Memory B cell (primary cell): ENCODE results near the gene KRTAP10-2.
A peak's percentile ranks its signal among the peaks of the same experiment; 100 is the strongest.
"Not testable (repeated sequence)": the region's sequence is repeated elsewhere in the genome, so short reads cannot be mapped to it uniquely, and the experiment has no call there.

Experiments used
- ATAC-seq: fragments of 150-1000 bp; cut with Tn5 transposase; 2 replicates; pipeline ENCODE4 v1.10.0; 2021; ENCODE audit warnings: low read depth, mild to moderate bottlenecking, moderate library complexity
- DNase-seq, 2 donors: peaks; one replicate each; pipeline ENCODE4 v3.0.0; 2022; ENCODE audit warnings: low spot score in 2 of 2
- H3K27ac Mint-ChIP-seq: one replicate; pipeline ENCODE4 v1.8.0; 2022; ENCODE audit warnings: mild to moderate bottlenecking, moderate library complexity, mixed read lengths
- H3K27me3 Mint-ChIP-seq: one replicate; pipeline ENCODE4 v1.8.0; 2022; ENCODE audit warnings: mixed read lengths
- H3K36me3 Mint-ChIP-seq: one replicate; pipeline ENCODE4 v1.8.0; 2022; ENCODE audit warnings: mild to moderate bottlenecking, mixed read lengths
- H3K4me1 Mint-ChIP-seq: one replicate; pipeline ENCODE4 v1.8.0; 2022; ENCODE audit warnings: mixed read lengths
- H3K4me3 Mint-ChIP-seq: one replicate; pipeline ENCODE4 v1.8.0; 2022; ENCODE audit warnings: mild to moderate bottlenecking, moderate library complexity, mixed read lengths
- H3K9me3 Mint-ChIP-seq: one replicate; pipeline ENCODE4 v1.8.0; 2022; ENCODE audit warnings: mixed read lengths

The KRTAP10-2 gene

DNA sequence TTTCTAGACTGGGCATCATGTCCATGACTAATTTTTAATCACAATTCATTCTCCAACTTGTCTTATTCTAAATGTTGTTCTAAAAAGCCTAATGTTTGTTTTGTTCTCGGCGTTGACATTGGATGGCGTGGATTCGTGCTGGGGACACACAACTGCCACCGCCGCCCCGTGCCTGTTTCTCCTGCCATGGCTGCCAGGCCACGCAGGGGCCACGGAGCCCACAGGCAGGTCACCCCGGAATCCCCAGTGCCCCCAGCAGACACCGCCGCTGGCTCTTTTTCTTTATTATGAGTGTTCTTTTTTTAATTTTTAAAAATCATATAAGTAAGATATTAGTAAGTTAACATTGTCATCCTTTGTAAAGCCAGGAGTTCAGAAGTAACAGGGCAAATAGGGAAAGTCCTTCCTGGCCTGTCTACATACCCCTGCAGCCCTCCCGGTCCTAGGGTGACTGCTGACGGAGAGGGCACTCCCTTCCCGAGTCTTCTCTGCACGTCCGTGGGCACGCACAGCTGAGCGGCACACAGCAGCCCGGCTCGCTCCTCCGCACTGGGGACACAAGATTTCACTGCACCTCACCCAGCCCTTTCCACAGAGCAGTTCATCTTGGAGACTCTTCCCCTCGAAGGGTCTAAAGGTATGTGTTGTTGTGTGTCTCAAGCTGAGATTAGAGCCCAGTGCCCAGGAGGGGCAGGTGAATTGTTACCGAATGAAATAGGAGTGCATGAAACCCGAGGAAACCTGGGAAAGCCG is 43.5 kb downstream of the KRTAP10-2 start:
- Mint-ChIP-seq H3K4me1 (peaks cover 10% of the 10 kb centered on the region), H3K4me3 (no peak overlapping the region), H3K27me3 (peaks cover 10% of the 10 kb centered on the region), H3K36me3 (no peaks in the 10 kb centered on the region), H3K9me3 (no peaks in the 10 kb centered on the region), H3K27ac (no peak overlapping the region)
- ATAC-seq, result no peak
- no peak for DNase-seq

DNA sequence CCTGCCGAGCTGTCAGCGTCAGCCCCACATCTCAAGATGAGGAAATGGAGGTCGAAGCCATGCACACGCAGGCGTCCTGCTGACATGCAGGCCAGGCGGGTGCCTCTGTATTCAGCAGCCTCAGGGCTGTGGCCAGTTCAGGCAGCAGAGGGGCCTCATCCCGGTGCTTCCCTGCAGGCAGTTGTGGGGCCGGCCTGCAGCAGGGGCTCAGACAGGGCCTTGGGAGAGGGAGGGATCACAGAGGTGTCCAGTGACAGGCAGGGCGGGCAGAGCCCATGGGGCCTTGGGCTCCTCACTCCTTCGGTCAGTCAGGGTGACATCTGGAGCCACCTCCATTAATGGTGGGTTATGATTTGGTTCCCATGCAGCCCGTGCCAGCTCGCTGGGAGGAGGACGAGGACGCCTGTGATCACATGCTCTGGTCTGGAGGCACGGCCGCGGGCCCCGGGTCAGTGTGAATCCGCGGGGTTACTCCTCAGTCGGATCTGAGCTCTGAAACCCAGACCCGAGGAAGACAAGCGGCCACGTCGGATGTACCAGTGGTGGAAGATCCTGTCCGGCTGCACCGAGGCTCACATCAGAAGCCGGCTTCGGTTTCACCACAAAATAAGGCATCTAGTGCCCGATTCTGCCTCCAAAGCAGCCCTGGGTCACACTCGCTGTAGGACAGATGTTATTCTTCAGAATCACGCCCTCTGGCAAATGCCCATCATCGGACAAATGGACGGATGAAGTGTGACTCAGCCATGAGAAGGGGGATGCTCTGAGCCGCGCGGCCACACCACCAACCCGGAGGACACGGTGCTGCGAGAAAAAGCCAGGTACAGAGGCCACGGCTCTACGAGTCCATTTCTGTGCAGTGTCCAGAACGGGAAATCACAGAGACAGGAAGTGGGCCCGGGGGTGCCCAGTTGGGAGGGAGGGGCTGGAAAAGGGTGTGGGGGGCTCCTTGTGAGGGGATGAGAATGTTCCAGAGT is 44.7 kb downstream of the KRTAP10-2 start:
- H3K36me3 Mint-ChIP-seq, result no peaks in the 10 kb centered on the region
- no peak for DNase-seq
- no peak overlapping the region for H3K4me3 Mint-ChIP-seq
- peaks cover 10% of the 10 kb centered on the region for H3K27me3 Mint-ChIP-seq
- H3K9me3 Mint-ChIP-seq, result no peaks in the 10 kb centered on the region
- peaks cover 10% of the 10 kb centered on the region for H3K4me1 Mint-ChIP-seq
- ATAC-seq, result no peak
- no peak overlapping the region for H3K27ac Mint-ChIP-seq

DNA sequence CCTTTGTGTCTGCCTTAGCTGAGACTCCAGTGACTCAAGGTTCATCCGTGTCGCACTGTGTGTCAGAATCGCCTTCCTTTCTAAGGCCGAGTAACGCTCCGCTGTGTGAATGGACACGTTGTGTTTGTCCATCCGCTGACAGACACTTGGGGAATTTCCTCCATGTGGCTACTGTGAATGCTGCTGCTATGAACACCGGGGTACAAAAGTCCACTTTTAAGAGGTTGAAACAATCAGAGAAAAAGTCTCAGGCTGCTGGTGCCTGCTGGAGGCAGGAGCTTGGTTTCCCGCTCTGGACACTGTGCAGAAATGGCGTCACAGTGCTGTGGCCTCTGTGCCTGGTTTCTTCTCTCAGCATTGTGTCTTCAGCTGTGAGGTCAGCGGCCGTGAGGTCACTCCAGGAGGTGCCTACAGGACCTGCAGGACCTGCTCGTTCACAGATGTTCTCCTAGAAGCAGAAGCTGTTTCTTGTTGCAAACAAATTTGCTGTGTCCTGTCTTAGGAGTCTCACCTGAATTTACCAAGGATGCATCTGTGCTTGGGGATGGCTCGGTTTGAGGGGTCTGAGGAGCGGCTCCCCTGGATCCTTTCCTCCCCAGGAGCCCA is 45.5 kb downstream of the KRTAP10-2 start:
- DNase-seq (no peak), ATAC-seq (no peak)
- H3K27ac Mint-ChIP-seq, result no peak overlapping the region
- H3K27me3 Mint-ChIP-seq, result peaks cover 6% of the 10 kb centered on the region
- H3K4me1 Mint-ChIP-seq, result peaks cover 10% of the 10 kb centered on the region
- no peaks in the 10 kb centered on the region for H3K36me3 Mint-ChIP-seq
- no peak overlapping the region for H3K4me3 Mint-ChIP-seq
- H3K9me3 Mint-ChIP-seq, result no peaks in the 10 kb centered on the region

DNA sequence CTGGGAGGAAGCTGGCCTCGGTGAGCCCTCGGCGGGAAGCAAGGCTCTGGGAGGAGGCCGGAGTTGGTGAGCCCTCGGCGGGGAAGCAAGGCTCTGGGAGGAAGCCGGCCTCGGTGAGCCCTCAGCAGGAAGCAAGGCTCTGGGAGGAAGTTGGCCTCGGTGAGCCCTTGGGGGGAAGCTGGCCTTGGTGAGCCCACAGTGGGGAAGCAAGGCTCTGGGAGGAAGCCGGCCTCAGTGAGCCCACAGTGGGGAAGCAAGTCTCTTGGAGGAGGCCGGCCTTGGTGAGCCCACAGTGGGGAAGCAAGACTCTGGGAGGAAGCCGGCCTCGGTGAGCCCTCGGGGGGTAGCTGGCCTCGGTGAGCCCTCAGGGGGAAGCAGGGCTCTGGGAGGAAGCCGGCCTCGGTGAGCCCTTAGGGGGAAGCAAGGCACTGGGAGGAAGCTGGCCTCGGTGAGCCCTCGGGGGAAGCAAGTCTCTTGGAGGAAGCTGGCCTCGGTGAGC is 47.4 kb downstream of the KRTAP10-2 start:
- Mint-ChIP-seq H3K4me3 (peak overlapping the region; percentile 32), H3K4me1 (peaks cover 7% of the 10 kb centered on the region), H3K9me3 (no peaks in the 10 kb centered on the region), H3K27ac (peak overlapping the region; percentile 55), H3K27me3 (peaks cover 2% of the 10 kb centered on the region), H3K36me3 (no peaks in the 10 kb centered on the region)
- DNase-seq, result no peak
- no peak for ATAC-seq

DNA sequence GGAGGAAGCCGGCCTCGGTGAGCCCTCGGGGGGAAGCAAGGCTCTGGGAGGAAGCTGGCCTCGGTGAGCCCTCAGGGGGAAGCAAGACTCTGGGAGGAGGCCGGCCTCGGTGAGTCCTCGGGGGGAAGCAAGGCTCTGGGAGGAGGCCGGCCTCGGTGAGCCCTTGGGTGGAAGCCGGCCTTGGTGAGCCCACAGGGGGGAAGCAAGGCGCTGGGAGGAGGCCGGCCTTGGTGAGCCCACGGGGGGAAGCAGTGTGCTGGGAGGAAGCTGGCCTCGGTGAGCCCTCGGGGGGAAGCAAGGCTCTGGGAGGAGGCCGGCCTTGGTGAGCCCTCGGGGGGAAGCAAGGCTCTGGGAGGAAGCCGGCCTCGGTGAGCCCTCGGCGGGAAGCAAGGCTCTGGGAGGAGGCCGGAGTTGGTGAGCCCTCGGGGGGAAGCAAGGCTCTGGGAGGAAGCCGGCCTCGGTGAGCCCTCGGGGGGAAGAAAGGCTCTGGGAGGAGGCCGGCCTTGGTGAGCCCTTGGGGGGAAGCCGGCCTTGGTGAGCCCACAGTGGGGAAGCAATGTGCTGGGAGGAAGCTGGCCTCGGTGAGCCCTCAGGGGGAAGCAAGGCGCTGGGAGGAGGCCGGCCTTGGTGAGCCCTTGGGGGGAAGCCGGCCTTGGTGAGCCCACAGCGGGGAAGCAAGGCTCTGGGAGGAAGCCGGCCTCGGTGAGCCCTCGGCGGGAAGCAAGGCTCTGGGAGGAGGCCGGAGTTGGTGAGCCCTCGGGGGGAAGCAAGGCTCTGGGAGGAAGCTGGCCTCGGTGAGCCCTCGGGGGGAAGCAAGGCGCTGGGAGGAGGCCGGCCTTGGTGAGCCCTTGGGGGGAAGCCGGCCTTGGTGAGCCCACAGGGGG is 48.1 kb downstream of the KRTAP10-2 start:
- Mint-ChIP-seq H3K4me3 (peak overlapping the region; percentile 32), H3K27ac (peak overlapping the region; percentile 86)
- H3K9me3 Mint-ChIP-seq, DNase-seq, H3K27me3 Mint-ChIP-seq, ATAC-seq, H3K36me3 Mint-ChIP-seq, H3K4me1 Mint-ChIP-seq: not testable (repeated sequence)

DNA sequence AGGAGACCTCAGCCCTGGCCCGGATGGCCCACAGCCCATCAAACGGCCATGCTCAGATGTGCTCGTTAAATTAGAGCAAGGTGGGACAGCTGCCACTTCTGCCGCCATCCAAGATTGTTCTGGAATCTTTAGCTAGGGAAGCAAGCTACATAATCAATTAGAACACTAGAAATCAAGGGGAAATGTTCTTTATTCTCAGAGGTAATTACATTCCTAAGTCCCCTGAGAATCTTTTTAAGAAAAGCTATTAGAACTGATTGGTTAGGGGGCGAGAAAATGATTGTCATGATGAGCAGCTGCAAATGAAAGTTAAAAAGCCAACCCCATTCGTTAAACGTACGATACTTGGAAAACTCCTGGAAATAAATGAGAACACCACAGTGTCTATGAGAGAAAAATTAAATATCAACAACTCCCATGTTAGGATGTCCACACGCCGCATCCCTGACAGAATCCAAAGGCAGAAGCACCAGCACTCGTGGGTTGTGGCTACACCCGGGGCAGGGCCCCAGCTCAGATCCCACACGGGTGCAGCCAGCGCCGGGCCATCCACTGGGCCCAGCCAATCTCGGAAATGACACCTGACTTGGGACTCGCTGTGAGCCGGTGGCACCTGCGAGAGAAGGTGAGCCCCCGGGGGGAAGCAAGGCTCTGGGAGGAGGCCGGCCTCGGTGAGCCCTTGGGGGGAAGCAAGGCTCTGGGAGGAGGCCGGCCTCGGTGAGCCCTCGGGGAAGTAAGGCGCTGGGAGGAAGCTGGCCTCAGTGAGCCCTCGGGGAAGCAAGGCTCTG is 48.9 kb downstream of the KRTAP10-2 start:
- no peak for ATAC-seq
- Mint-ChIP-seq H3K27ac (peak overlapping the region; percentile 86), H3K27me3 (peaks cover 2% of the 10 kb centered on the region), H3K4me3 (no peak overlapping the region), H3K4me1 (peaks cover 7% of the 10 kb centered on the region), H3K36me3 (no peaks in the 10 kb centered on the region), H3K9me3 (no peaks in the 10 kb centered on the region)
- DNase-seq, result no peak
